ENCODE results near the gene TEK.

GRCh38 chr9:27193886-27194285 is 84.9 kb downstream of the TEK start:
- TF ChIP-seq CTCF (tag by site-specific recombination; IDR thresholded peaks at IDR 0.05), result no peak
- TF ChIP-seq ZNF701 (tag by site-specific recombination; IDR thresholded peaks at IDR 0.05), result no peak
- no peak for TF ChIP-seq MEIS1 (CRISPR knock-in tag; IDR thresholded peaks at IDR 0.05; ENCODE audit: borderline replicate concordance)
- no peak for TF ChIP-seq ZNF112 (tag by site-specific recombination; IDR thresholded peaks at IDR 0.05)
- no peak for TF ChIP-seq ZEB2 (tag by site-specific recombination; IDR thresholded peaks at IDR 0.05)
- TF ChIP-seq ZBTB21 (tag by site-specific recombination; IDR thresholded peaks at IDR 0.05), result no peak
- TF ChIP-seq ZXDB (tag by site-specific recombination; IDR thresholded peaks at IDR 0.05), result no peak
- no peak for TF ChIP-seq ZNF639 (tag by site-specific recombination; IDR thresholded peaks at IDR 0.05)

All from HEK293 (cell line).